HG03565 (cell line): ENCODE data around the gene PLSCR4.
A peak's percentile ranks its signal among the peaks of the same experiment; 100 is the strongest.

Experiments used
- ATAC-seq: cut with Tn5 transposase; IDR thresholded peaks from one replicate; pipeline ENCODE4 v1.9.1; 2021; ENCODE audit warnings: mild to moderate bottlenecking, moderate library complexity; ENCODE audit not compliant: unreplicated experiment

PLSCR4 gene

GRCh38 chr3:146196789-146197188 lies 54.1 kb downstream of the PLSCR4 start:
- ATAC-seq = no peak

GRCh38 chr3:146195605-146196004 lies 55.3 kb downstream of the PLSCR4 start:
- ATAC-seq = no peak

- ATAC-seq = no peak
These were observed 55.9 kb downstream of the PLSCR4 start for GRCh38 chr3:146195030-146195429.

DNA sequence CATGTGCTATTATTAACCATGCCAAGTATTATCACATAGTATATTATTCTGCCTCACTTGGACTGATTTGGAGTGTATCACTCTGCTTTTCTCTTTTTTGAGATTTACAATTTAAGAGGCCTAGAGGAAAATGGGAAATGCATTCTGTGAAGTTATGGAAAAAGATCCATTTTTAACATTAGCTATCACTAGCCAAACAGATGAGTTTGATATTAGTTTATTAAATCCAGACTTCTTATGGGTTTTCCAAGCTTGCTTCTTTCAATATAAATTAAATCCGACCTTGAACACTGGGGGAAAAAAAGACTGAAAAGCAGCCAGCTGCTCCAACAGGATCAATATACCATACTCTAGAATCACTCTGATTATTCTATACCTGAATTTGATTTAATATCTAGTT lies 59.9 kb downstream of the PLSCR4 start:
- ATAC-seq = no peak

GRCh38 chr3:146189519-146190173 lies 61.3 kb downstream of the PLSCR4 start:
- peak; percentile 97 for ATAC-seq

DNA sequence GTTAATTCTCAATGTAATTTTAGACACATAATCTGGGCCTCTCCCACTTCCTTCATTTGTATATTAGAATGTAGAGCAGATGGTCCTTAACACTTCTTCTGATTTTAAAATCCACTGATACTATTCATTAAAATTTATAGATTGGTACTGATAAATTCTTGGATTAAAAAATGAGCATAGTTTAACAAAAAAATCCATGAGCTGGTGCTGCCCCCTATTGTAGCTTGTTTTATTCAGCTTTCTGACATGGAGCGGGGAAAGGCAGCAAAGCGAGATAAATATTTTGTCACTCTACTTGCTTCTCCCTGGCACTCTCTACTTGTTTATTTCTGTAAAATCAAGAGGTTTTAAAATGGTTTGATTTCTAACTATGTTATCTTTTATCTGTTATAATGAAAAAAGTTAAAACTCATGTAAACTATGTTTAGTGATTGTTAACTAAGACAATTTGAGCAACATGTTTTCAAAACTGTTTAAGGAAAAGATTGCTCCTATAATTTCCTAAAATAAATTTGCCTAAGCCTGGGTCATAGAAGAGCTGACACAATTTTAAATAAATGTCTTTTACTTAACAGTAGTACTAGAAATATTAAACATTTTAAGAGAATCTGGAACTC lies 63.5 kb downstream of the PLSCR4 start:
- ATAC-seq = no peak

DNA sequence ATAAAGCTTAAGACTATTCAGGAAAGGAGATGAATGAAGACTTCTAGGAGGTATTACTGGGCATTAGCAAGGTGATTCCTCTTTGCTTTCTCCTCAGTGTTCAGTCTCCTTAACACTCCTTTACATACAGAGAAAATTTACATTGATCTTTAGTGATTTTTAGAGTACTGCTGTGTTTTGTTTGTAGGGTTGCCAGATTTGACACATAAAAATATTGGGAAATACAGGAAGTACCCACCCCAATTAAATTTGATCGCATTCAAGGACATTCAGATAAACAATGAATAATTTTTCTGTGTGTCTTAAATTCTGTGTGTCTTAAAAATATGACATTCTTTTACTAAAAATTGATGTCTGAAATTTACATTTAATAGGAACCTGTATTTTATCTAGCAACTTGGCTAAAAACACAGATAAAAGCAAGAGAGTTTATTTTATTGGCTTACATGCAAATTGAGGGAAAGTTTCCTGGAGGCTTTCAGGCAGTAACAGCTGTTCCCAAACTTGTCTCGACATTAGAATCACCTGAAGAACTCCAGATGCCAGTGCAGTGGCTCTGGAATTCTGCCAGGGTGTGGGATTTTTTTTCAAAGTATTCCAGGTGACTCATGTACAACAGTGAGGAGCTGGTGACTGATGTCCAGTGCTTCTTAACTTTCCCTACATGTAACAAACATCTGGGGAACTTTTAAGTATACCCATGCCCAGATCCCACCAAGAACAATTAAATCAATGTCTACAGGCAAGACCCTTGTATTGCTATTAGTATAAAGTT lies 66.5 kb downstream of the PLSCR4 start:
- ATAC-seq = no peak

- ATAC-seq = no peak
These were observed 69.7 kb downstream of the PLSCR4 start for GRCh38 chr3:146181216-146181615.

DNA sequence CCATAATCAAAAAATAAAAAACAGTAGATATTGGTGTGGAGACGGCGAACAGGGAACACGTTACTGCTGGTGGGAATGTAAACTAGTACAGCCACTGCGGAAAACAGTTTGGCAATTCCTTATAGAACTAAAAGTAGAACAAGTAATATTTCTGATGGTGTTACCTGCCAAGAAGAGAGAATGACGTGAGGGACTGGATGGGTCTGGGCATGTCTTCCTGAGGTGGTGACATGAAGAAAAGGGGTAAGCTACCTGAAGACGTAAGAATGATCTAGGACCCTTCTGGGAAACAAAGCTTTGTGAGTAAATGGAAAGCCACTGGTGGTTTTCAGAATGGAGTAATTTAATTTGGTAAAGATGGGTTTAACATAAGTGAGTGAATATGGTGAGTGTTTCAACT lies 70.5 kb downstream of the PLSCR4 start:
- no peak for ATAC-seq

GRCh38 chr3:146178006-146178689 lies 72.8 kb downstream of the PLSCR4 start:
- no peak for ATAC-seq

DNA sequence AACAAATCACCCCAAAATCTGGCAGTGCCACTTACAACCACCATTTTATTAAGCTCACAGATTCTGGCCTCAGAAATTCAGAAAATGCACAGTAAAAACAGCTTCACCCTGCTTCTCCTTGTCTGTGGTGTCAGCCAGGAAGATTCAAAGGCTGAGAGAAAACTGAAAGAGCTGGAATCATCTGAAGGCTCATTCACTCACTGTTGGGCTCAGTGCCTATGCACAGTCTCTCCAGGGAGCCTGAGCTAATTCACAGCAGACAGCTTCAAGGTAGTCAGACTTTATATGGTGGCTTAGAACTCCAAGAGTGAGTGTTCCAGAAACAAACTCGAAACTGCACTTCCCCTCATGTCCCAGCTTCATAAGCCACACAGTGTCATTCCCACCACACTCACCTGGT lies 73.4 kb downstream of the PLSCR4 start:
- ATAC-seq = no peak

DNA sequence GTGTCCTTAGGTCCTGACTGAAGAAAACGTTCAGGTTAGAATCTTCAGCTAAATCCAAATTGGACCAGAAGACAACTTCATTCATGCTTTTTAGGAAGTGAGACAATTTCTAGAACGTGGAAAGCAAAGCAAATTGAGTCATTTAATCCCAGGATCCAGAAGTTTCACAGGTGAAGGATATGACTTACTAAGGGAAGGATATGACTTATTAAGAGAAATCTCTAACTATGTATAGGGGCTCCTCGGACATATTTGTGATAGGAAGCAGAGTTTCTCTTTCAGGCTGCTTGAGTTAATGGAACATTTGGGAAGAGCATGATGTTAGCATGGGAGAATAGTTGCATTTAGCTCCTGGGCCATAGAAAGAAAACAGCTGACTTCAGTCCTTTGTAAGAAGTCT lies 73.8 kb downstream of the PLSCR4 start:
- no peak for ATAC-seq

DNA sequence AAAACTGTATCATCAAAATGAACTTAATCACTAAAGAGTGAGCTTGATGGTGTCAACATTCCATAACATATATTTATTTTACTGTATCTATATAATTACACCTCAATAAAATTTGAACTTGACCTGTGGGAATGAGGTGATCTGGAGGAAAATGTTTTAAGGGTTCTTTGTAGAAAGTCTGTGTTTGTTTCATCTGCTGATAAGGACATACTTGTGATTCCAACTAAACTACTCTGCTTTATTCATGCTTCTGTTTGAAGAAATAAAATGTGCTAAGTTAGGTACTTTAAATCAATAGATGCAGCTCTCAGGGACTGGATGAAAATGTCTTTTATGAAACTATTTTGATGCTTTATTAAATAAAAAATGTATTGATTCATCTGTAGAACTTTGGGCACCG lies 78.3 kb downstream of the PLSCR4 start:
- no peak for ATAC-seq

DNA sequence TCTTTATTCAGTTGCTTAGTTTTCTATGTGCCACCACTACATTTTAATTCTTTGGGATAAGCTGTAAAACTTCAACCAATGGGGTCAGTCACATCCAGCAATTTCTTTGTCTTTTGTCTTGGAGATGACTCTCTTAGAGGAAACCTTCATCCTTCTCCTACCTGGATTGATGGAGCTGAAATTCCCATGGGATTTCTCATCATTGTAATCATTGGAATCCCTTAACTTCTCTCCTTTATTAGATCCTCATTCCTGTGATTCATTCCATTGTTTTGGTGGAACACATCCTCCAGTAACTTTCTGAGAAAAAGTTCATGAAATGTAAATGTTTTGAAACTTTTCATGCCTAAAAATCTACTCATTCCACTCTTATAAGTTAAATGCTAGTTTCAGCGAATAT lies 80.3 kb downstream of the PLSCR4 start:
- ATAC-seq = no peak

DNA sequence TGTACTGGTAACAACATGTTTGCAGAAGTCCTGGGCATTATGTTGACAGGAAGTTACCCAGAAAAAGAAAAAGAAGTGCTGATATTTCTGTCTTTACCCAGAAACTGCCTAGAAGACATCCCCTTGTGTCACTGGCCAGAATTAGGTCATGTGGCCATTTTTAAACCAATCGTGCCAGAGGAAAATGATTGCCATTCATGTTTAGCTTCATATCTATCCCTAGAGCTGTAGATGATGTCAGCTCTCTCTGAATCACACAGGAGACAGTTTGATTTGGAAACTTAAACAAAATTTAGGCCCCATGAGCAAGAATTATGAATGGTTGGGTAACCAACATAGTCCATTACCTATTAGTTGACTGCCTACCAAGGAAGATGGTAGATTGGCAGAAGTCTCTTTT lies 81.0 kb downstream of the PLSCR4 start:
- no peak for ATAC-seq

DNA sequence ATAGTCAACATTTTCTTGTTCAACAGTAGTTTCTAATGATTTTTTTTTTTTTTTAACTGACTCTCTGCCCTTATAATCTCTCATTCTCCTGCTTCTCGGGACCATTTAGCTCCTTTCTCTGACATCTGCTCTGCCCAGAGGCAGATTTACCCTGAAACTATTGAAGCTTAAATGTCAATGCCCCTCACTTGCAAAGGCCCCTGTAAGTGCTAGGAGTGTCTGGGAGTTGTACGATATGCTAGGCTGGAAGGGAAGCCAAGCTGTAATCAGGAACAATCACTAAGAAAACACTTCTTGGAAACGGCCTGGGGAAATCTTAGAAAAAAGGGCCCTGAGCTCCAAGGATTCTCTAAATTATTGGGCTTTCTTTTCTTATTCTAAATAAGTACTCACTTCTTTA lies 84.1 kb downstream of the PLSCR4 start:
- ATAC-seq = no peak

DNA sequence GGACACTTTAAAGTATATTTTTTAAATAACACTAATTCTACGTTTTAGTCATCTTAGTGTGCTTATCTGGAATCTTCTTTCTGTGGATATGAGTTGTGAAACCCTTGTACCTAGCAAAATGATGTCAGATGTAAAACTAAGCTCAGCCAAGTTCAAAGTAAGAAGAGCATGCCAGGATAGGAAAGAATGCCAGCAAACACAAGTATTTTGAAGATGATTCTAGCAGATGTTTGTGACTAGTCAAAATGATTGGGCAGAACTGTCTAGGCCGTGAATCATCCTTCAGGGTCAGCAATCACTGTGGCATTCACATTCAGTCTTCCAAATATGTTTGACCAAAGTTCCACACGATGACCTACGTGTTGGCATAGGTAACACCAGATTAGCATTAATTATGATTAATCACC lies 84.5 kb downstream of the PLSCR4 start:
- no peak for ATAC-seq

- ATAC-seq = no peak
These were observed 85.0 kb downstream of the PLSCR4 start for GRCh38 chr3:146165877-146166276.

DNA sequence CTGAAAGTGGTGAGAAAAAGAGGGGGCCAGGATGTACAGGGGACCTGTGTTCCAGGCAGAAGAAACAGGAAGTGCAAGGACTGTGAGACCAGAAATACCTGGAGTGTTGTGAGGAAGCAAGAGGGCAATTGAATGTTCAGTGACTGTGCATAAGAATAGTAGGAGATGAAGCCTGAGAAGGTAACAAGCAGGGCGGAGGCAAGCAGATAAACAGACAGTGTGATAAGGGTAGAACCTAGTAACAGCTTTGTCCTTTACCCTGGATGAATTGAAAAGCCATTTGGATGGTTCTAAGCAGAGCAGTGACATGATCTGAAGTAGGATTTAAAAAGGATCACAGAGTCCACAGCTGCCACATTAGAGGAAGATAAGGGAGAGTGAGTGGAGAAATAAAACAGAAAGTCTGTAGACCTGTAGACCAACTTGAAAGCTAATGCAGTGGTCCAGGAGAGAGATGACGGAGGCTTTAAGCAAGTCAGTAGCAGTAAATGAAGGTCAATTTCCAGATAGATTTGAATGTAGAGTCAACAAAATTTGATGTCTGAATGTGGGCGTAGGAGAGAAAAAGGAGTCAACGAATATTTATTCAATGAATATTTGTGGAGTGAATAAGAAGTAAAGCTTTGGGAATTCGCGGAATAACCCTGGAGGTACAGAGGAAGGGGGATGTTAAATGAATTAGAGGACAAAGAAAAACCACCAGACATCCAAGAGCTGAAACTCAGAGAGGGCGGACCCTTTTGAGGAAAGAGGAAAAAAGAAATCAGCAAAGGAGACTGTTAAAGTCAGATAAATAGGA lies 85.7 kb downstream of the PLSCR4 start:
- no peak for ATAC-seq

GRCh38 chr3:146164506-146164905 lies 86.4 kb downstream of the PLSCR4 start:
- no peak for ATAC-seq

DNA sequence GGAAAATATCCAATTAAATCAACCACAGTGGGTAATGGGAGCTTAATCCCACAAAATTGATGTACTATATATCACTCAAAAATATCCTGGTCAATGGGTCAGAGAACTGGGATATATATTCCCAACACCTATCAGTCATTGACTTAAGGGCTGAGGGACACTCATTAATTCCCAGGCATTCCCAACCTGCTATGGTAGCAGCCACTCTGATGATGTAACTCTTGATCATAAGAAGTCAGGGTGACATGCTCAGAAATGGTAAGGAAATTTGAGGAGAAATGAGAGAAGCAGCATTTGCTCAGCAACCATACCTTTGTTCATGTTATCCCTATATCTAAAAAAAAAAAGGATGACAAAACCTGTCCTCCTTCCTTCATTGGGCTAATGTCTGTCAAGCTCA lies 86.8 kb downstream of the PLSCR4 start:
- ATAC-seq = no peak
